Skeletal muscle cell (primary cell): Measurements from ENCODE around the gene CLCN2.
A peak's percentile ranks its signal among the peaks of the same experiment; 100 is the strongest.

Source experiments
- DNase-seq: peaks from one replicate; pipeline ENCODE4 v3.0.0-alpha.2; 2010; ENCODE audit warnings: low read depth
- H3K4me3 ChIP-seq: 2 replicates; pipeline ENCODE4 v1.5.1; 2011; ENCODE audit warnings: low read depth, mild to moderate bottlenecking, control low read depth, low read length, moderate library complexity

Gene CLCN2

DNA sequence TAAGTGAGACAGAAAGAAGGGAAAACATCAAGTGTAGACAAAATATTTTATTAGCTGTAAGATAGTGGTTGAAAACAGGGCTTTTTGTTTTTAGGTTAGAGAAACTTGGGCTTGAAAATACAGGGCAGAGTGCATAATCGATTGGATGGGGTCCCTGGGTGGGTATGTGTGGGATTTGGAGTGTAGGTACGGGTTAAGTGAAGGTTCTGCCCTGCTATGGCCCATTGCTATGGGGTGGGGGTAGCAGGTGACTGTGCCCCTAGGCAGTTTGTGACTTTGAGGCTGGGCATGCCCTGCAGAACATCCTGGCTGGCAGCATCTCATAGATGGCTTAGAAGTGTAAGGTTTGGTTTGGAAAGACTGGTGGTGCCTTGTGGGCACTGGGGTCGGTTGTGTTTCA lies 27.7 kb downstream of the CLCN2 start:
- no peak for DNase-seq

GRCh38 chr3:184333190-184333589 lies 28.2 kb downstream of the CLCN2 start:
- no peak overlapping the region for H3K4me3 ChIP-seq
- no peak for DNase-seq

More for the DNA sequence above, 27.7 kb downstream of the CLCN2 start:
- H3K4me3 ChIP-seq = no peak overlapping the region

- peak; percentile 70 for DNase-seq
- H3K4me3 ChIP-seq = no peak overlapping the region
These were observed 28.9 kb downstream of the CLCN2 start for GRCh38 chr3:184332370-184333090.

DNA sequence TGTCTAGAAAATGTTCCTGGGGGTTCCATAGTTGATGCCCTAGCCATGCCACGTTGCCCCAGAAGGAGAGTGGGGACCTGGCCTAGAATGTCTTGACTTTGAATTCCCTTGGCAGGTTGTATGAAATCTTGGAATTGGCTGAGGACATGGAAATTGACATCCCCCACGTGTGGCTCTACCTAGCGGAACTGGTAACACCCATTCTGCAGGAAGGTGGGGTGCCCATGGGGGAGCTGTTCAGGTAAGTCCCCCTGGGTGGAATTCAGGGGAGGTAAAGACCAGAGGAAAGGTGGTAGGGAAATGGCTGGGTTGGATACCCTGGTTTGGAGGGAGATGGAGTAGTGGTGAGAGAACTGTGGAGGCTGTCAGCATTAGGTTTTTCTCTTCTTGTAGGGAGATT lies 32.9 kb downstream of the CLCN2 start:
- DNase-seq = no peak
- H3K4me3 ChIP-seq = no peak overlapping the region

DNA sequence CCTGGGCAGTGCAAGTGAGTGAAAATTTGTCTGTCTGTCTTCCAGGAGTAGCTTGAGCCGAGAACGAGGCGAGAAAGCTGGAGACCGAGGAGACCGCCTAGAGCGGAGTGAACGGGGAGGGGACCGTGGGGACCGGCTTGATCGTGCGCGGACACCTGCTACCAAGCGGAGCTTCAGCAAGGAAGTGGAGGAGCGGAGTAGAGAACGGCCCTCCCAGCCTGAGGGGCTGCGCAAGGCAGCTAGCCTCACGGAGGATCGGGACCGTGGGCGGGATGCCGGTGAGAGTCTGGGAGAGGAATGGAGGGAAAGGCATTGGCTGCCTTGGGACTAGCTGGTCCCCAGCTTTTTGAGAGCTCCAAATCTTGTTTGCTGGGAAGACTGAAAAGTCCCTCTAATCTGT lies 34.2 kb downstream of the CLCN2 start:
- no peak overlapping the region for H3K4me3 ChIP-seq
- no peak for DNase-seq

DNA sequence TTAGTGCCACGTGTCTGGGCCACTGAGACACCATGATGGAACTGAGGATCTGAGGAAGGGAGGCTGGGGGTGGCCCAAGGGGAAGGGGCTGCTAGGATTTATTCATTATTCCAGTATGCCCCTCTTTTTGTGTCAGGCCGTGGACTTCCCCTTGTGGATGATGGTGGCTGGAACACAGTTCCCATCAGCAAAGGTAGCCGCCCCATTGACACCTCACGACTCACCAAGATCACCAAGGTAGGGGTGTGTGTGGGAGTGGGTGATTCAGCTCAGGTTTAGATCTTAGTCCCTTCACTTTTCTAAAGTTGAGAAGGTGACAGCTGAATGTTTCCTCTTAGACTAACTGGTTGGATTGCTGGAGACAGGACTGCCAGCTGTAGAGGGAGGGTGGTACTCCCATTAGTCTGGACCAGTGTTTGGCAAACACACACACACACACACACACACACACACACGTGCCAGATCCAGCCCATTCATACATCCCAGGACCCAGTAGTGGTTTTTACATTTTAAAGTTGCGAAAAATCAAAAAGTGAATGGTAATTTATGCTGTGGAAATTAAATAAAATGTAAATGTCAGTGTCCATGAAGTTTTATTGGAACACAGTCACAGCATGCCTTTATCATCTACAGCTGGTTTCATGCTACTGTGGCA lies 35.6 kb downstream of the CLCN2 start:
- DNase-seq = no peak
- H3K4me3 ChIP-seq = no peak overlapping the region

- no peak for DNase-seq
- H3K4me3 ChIP-seq = no peak overlapping the region
These were observed 36.1 kb downstream of the CLCN2 start for GRCh38 chr3:184325269-184325668.

DNA sequence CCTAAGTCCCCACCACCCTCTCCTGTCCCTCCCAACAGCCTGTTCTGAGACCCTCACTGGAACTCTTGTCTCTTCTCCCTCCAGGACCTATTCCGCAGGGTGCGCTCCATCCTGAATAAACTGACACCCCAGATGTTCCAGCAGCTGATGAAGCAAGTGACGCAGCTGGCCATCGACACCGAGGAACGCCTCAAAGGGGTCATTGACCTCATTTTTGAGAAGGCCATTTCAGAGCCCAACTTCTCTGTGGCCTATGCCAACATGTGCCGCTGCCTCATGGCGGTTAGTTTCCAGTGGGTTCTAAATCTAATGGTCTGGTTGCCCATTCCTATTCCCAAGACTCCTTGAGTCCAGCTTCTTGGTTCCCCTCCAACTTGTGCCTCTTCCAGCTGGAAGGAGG lies 37.7 kb downstream of the CLCN2 start:
- no peak for DNase-seq

GRCh38 chr3:184322731-184323487 lies 38.5 kb downstream of the CLCN2 start:
- H3K4me3 ChIP-seq = no peak overlapping the region
- no peak for DNase-seq

More for the DNA sequence above, 37.7 kb downstream of the CLCN2 start:
- H3K4me3 ChIP-seq = no peak overlapping the region

- no peak for DNase-seq
- no peak overlapping the region for H3K4me3 ChIP-seq
These were observed 39.7 kb downstream of the CLCN2 start for GRCh38 chr3:184321666-184322065.

DNA sequence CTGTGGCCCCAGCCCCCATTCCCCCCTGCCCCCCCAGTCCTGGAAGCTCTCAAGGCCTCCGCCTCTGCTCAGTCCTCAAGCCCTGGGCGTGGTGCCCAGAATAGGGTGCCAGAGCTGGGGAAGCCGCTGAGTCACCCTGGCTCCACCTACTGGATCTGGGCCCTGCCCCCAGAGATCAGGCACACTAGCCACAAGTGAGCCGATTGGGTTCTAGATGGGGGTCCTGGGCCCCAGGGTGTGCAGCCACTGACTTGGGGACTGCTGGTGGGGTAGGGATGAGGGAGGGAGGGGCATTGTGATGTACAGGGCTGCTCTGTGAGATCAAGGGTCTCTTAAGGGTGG lies 41.3 kb downstream of the CLCN2 start:
- DNase-seq = peak; percentile 84
- no peak overlapping the region for H3K4me3 ChIP-seq

- no peak for DNase-seq
- H3K4me3 ChIP-seq = peak overlapping the region; percentile 27
These were observed 44.2 kb downstream of the CLCN2 start for GRCh38 chr3:184317201-184317600.

- peak overlapping the region; percentile 80 for H3K4me3 ChIP-seq
- no peak for DNase-seq
These were observed 44.6 kb downstream of the CLCN2 start for GRCh38 chr3:184316792-184317191.

- DNase-seq = no peak
- peak overlapping the region; percentile 80 for H3K4me3 ChIP-seq
These were observed 45.3 kb downstream of the CLCN2 start for GRCh38 chr3:184315871-184316661.

GRCh38 chr3:184315543-184315867 lies 45.9 kb downstream of the CLCN2 start:
- H3K4me3 ChIP-seq = peak overlapping the region; percentile 80

DNA sequence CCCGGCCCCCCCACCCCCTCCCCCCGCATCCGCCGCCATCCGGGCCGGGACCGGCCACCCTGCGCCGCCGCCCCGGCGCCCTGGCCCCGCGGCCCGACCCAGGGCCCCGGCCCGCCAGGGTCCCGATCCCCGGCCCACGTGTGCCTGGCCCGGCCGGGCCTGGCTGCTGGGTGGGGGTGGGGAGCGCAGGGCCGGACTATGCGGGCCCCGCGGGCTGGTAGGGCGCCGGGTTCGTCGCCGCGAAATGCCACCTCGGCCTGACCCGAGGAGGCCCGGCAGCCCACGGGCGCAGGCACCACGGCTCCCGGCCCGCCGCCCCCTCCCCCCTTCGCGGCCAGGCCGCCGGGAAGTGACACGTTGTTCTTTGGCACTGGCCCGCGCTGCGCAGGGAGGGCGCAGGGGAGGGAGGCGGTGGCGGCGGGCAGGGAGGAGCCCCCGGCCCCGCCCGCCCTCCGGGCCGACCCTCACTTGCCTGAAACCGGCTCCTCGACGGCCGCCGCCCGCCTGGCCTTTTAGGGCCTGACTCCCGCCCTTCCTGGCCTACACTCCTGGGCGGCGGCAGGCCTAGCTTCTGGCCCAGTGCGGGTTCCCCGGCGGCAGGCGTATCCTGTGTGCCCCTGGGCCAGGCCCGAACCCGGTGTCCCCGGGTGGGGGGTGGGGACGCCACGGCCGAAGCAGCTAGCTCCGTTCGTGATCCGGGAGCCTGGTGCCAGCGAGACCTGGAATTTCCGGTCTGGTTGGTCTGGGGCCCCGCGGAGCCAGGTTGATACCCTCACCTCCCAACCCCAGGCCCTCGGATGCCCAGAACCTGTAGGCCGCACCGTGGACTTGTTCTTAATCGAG lies 46.5 kb downstream of the CLCN2 start:
- peak; percentile 55 for DNase-seq
- peak overlapping the region; percentile 80 for H3K4me3 ChIP-seq

More at GRCh38 chr3:184315543-184315867, 45.9 kb downstream of the CLCN2 start:
- DNase-seq = no peak

- peak within 1 kb of the TSS; percentile 80 for H3K4me3 ChIP-seq
- peak; percentile 84 for DNase-seq
These were observed 47.1 kb downstream of the CLCN2 start, which contains the start of gene EIF4G1 for GRCh38 chr3:184314363-184314699. EIF4G1 (plus strand) TSS chr3:184314606; CDS start chr3:184315797, 1,191 bp downstream.

DNA sequence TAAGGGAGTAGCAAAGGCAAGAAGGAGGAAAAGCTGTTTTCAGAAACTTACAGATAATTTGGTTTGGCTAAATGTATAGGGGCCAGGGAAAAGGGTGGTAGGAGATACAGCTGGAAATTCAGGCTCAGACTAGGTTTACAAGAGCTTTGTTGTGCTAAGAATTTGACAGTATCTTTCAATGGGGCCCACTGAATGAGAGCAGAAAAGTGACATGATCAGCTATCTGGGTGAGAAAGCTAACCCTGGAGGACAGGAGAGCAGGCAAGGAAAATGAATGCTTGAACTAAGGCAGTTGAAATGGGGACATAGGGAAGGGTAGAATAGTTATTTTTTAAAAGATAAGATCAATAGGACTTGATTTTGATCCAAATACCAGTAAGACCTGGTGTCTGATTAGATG lies 49.8 kb downstream of the CLCN2 start:
- no peak overlapping the region for H3K4me3 ChIP-seq
- DNase-seq = no peak

GRCh38 chr3:184308744-184309143 lies 52.7 kb downstream of the CLCN2 start:
- H3K4me3 ChIP-seq = no peak overlapping the region
- no peak for DNase-seq
